UCSD-AML1 (cell line): ENCODE data around the gene ISCU.
A peak's percentile ranks its signal among the peaks of the same experiment; 100 is the strongest.
"Not testable (repeated sequence)": the region's sequence is repeated elsewhere in the genome, so short reads cannot be mapped to it uniquely, and the experiment has no call there.

Source experiments
- DNase-seq: peaks from one replicate; lab custom pipeline; 2025; ENCODE audit not compliant: unreplicated experiment; lab: John Stamatoyannopoulos, UW

ISCU gene

DNA sequence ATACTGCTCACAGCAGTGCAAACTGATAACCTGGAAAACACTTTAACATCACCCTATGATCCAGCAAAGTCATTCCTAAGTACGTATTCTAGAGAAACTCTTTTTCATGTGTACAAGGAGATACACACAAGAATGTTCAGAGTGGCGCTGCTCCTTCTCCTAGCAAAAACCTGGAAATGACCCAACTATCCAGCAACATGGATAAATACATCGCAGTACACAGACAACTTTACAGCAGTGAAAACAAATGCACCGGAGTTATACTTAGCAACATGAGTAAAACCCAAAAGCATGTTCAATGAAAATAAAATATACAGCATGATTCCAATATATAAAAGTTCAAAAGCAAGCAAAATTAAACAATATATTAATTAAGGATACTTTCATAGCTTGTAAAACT lies 20.1 kb upstream of the ISCU start:
- DNase-seq: no peak

DNA sequence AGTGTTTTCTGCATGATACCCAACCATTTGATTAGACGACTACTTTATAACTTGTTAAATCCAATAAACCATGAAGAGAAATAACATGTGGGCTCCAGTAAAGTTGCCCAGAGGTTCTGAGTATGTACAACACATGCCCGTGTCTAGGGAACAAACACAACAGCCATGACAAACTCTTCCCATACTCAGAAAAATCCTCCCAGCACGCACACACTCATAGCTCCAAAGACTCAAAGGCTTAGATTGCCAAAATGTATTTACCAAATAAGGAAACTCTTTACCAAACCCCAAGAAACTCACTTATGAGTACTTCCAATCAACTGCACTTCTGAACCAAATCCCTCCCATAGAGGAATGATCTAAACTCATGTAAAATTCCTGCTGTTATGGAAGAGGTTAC lies 18.7 kb upstream of the ISCU start:
- DNase-seq: no peak

DNA sequence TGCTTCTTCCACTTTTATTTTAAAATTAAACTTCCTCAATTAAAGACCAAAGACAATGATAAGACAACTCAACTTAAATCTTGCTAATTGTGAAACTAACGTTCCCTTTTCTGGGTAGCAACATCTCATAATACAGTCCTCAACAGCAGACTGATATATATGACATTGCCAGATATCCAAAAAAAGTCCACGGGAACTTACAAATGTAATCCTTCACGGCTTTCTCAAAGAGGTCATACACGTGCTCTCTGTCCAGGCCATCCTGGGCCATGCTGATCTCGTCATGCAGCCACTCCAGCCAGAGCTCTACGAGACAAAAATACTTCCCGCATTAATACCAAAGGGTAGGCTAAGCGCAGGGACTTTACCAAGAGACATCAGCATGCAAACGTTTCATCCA lies 14.7 kb upstream of the ISCU start:
- no peak for DNase-seq

DNA sequence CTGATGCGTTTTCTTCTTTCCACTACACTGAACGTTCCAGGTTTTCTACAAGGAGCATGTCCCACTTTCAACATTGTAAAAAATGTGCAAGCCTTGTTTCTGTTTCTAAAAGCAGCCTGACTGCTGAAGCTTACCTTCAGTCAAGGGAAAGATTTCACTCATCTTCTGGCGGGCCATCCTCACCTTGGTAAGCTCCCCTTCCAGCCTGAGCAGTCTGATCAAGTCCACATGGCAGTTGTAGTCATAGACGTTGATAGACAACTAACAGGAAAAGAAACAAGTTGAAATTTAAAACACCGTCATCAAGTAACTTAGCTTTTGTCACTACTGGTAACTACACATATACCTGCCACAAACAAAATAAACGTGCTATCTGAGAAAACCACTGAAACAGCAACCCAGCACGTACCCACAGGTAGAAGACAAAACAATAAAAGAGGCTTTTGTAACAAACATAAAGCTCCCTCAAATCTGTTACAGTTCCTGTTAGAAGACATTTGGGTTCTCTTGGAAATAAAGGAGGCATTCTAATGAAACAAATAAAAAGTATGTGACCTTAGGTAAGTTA lies 13.4 kb upstream of the ISCU start:
- DNase-seq: no peak

DNA sequence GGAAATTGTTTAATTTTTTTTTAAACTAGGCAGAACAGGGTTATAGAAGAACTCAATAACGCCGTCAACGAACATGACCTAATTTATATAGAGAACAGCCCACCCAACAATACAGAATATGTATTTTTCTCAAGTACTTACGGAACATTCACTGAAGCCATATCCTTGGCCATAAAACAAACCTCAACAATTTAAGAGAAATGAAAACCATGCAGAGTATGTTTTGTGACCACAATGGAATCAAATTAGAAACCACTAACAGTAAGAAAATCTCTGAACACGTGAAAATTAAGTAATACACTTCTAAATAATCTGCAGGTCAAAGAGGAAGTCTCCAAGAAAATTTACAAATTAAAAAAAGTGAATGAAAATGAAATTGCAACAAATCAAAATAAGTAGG lies 10.9 kb upstream of the ISCU start:
- DNase-seq: no peak

DNA sequence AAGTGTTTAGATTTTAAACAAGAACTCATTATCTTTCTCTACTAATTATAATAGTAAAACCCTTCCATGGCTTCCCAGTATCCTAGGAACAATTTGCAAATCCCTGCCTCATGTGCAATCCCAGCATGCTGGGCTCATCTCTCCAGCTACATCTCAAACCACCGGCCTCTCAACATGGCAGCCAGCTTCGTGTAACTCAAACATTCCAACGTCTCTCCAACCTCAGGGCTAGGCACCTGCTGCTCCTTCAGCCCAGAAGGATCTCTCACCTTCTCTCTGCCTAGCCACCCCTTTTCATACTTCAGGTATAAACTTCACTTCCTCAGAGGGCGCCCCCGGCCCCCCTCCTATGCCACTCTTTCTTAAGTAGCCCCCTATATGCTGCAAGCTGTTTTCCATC lies 8.6 kb upstream of the ISCU start:
- DNase-seq: no peak

DNA sequence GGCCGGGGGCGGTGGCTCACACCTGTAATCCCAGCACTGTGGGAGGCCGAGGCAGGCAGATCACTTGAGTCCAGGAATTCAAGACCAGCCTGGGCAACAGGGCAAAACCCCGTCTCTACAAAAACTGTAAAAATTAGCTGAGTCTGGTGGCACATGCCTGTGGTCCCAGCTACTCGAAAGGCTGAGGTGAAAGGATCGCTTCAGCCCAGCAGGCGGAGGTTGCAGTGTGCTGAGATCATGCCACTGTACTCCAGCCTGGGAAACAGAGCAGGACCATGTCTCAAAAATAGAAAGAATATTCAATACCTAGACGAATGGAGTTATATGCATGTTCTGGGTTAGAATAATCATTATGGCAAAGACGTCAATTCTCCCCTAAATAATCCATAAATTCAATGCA lies 7.0 kb upstream of the ISCU start:
- DNase-seq: not testable (repeated sequence)

DNA sequence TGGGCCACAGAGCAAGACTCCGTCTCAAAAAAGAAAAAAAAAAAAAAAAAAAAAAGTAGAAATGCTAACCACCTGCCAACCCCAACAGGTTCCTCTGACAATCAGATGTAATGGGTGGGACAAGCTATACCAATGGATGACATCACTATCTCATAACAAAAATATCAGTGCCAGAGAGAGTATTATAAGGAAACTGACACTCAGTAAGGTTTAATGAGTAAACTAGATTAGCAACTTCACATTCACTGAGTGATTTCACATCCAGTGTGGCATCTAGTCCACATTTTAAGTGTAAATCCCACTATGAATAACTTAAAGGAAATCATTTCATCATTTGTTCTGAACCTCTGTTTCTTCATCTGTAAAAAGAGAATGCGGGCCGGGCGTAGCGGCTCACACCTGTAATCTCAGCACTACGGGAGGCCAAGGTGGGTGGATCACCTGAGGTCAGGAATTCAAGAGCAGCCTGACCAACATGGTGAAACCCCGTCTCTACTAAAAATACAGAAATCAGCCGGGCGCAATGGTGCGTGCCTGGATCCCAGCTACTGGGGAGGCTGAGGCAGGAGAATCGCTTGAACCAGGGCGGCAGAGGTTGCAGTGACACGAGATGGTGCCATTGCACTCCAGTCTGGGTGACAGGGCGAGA lies 3.3 kb upstream of the ISCU start:
- DNase-seq: no peak

DNA sequence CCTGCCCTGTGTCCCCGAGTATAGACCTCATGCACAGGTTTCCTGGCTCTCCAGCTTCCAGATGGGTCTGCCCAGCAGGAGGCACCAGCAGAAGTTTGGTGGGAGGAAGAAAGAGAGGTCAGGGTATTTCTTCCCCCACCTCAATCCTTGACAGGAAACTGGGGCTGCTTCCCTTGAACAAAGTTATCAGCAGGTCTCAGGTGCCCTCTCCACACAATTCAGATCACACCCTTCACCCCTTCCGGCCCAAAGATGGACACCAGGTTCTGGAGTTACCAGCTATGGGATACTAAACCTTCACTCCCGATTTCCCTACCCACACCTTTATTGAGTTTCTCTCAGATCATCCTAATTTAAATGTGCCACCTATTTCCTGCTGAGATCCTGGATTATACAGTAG lies 2.6 kb upstream of the ISCU start:
- no peak for DNase-seq

DNA sequence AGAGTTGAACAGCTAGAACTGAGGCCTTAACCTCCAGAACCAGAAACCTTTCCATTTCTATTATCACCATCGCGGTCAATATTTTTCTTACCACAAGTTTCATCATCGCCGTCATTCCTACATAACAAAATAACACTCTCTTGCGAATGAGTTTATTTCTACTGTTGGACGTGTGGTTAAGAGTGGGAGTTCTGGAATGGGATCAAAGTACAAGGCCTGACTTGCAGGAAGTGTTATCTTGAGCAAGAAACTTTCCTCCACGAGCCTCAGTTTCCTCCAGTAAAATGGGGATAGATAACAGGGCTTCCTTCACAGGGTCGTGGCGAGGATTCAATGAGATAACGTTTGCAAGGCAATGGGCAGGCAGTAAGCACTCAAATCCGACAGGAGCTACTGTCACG lies 2.1 kb upstream of the ISCU start:
- no peak for DNase-seq

DNA sequence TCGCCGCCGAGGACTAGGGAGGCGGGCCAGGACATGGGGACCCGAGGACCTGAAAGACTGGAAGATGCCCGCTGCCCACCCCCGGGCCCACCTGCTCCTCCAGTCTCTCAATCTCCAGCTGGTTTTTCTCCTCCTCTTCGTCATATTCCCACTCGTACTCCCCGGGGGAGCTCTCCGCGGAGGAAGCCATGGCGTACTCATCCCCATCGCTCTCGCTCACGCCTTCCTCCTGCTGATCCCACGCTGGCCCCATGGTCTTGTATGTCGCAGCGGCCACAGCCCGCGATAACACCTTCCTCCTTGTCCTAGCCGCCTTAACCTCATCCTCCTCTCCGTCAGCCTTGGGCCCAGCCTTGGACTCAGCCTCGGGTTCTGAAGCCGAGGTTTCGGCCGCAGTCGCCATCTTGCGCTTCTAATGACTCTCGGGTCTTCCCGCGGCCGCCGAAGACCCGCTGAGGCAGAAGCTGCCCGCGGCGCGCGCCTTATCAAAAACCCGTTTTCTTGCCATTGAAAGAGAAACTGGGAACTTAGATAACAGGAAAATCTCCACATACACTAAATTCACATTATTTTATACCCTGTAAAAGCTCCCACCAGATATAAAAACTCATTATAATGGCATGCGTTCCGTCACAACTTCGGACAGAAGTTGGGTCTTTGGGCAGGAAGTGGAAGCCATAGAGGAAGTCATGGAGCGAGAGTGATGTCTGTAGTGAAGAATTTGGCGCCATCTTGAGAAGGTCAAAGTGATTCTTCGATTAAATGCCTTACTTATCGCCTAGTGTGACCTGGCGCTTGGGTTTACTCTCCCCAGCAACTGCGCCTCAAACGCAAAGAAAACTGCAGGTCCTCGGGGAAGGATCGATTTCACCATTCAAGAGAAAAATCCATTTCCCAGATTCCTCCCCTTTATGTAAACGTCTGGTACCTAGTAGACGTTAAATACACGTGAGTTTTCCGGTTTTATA lies 1.4 kb upstream of the ISCU start, which contains the start of gene SART3:
SART3 (minus strand) TSS at position 422 of the 968 bp plus-strand sequence; CDS start at position 403, 19 bp downstream.
- peak; percentile 80 for DNase-seq

DNA sequence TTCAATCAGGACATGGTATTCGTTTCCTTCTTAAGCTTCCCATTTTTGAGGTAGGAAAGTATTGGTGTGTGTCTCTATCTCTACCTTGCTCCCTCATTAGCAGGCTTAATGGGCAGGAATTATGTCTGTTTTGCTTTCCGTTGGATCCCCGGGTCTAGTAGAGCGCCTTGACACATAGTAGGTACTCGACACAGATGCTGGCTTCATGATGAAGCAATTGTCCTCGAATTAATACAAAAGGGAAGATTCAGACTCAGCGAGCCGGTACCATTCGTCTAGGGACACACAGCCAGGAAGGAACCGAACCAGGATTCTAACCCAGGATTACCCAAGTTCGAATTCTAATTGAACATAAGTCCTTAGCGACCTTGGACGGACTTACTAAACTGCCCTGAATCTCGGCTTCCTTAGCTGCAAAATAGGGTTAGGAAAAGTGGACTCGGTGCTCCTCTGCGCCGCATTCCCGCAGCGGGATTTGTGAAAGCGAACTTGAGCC lies 496 bp upstream of the ISCU start:
- DNase-seq: no peak

DNA sequence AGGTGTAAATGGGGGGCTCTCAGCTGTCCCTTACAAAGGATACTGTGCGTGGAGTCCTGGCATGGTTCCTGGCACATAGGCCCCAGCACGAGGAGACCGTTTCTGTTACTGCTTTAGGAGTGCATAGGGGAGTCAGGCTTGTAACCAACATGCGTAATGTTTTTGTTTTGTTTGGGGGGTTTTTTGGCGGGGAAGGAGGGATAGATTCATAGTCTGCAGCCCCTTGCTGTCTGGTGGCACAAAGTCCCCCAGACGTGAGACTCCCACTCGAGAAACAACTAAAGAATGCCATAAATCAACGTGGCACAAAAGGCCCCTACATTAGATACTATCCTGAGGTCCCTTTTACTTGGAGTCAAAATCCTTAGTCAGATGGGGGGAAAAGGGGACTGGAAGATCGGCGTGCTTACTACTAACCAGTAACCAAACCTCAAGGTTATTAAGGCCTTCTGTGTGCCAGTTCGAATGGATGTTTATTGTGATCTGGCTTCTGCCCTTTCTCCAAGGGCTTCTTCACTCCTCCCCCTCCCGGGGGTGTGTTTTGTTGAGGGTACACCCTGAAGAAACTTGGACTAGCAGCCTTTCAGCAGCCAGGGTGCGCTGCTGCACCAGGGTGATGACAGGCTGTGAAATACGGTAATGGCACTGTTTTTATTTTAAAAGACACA lies 874 bp downstream of the ISCU start:
- DNase-seq: peak; percentile 83

DNA sequence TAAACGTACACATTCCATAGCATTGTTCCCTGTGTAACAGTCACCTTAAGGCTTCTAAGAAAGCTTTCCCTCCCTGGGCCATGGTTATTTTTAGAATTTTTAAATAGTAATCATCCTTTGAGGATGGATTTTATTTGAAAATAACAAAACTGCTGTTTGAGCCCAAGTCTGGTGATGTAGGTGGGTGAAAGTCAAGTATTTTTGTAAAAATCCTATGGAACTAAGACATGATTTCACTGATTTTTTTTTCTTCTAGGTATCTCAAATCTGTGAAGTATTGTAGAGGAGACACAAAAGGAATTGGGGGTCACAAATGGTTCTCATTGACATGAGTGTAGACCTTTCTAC lies 1.4 kb downstream of the ISCU start:
- DNase-seq: no peak

DNA sequence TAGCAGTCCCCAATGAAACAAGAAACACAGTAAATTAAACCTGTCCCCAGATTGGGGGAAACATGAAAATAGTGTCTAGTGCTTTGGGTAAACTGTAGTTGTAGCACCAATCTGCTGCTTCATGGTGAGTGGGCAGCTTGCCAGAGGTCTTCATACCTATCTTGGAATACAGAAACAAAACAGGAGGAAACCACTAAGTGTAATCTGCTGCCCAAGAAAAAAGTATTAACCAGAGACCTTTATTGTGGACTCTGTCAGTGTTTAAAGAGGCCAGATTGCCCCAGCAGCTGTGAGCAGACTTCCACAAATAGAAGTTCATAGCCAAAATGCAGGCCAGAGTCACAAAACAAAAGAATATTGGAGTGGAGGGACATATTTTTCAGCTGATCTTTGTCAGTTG lies 2.3 kb downstream of the ISCU start:
- DNase-seq: no peak

DNA sequence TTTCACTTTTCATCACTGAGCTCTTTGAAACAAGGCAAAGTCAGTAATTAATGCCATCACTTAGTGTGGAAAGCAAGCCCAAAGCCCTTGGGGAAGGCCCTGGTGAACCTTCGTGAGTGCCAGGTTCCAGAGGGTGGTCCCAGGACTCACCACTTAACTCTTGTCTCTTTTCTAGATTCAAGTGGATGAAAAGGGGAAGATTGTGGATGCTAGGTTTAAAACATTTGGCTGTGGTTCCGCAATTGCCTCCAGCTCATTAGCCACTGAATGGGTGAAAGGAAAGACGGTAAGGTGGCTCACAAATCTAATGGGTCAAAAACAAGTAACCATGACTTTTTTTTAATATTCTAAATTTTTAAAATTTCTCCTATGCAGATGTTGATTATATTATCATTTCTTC lies 2.8 kb downstream of the ISCU start:
- DNase-seq: no peak

DNA sequence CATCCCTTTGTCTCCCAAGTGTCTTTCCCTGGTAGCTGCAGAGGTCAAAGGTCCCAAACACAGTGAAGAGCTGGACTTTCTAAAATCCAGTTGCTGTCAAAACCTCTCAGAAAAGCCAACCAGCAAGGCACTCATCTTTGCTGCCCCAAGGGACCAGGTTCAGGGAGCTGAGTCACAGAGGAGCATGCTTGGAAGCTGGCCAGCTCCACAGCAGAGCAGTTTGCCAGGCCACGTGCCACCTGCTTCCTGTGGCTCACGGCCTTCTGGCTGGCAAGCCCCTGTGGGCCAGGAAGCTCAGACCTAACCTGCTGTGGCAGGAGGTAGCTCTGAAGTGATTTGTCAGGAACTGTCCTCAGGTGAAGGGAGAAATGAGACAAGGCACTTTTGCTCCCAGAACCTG lies 3.6 kb downstream of the ISCU start:
- peak; percentile 59 for DNase-seq

DNA sequence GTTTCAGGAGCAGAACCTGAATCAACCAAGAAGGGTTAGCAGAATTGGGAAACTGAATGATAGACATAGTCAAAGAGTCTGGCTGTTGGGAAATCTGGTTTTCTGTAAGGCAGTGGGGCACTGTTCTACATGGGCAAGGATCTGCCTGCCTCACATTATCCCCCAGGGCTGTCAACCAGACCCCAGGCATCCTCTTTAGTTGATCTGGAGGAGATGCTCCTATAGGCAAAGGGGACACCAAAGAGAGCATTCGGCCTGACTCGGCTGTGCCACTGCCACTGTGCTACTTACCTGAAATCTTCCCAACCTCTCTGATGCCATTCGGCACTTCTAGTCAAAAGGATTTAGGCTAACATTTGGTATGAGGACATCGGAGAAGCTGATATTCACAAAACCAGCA lies 4.1 kb downstream of the ISCU start:
- no peak for DNase-seq

DNA sequence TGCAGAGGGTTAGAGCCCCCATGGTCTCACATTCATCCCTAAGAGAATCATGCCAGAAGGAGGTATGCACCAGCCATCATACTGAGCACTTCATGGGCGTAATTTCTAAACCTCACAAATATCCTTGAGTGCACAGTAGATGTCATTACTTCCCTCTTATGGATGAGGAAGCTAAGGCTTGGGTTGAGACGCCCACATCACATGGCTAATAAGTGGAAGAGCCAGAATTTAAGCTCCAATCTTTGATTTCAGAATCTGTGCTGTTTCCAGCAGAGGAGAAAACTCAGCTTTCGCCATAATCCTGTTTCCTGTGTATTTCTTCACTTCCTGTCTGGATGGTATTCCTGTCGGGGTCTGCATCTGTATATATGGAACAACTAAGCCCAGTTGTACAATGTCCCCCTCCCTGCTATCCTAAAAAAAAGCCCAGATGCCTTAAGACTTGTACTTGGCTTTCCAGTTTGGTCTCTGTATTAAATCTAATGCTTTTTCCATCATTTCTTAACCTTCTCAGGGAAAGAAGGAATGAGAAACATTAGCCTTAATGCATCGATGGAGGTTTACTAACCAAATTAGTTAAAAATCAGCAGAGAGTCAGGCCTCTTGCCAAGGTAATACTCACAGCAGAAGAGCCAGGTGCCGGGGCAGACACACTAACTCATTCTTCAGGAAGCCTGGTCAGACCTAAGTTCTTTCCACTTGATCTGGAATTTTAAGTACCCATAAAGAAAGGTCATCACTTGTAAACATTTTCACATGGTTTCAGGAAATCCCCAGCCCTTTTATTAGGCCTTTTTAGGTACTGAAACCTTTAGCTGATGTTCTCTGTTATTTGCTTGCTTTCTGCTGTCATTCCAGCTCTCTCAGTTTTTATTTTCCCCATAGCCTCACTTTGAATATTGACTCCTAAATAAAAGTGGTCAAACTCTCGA lies 5.3 kb downstream of the ISCU start:
- DNase-seq: no peak
